Kidney epithelial cell (primary cell): Measurements from ENCODE around the gene MRPL52. TPM values are rescaled to one million over a fixed set of nuclear protein-coding genes. Genes with fewer than 3 reads are reported as not detected.
"Not testable (repeated sequence)": the region's sequence is repeated elsewhere in the genome, so short reads cannot be mapped to it uniquely, and the experiment has no call there.

Source experiments
- DNase-seq: peaks from one replicate; pipeline ENCODE4 v3.0.0-alpha.2; 2010; ENCODE audit warnings: low read depth
- H3K27me3 ChIP-seq: 2 replicates; pipeline ENCODE4 v1.6.0; 2011; ENCODE audit warnings: low read length; ENCODE audit not compliant: control insufficient read depth, insufficient read depth
- H3K36me3 ChIP-seq: 2 replicates; pipeline ENCODE4 v1.5.1; 2011; ENCODE audit warnings: low read length; ENCODE audit not compliant: control insufficient read depth, insufficient read depth
- H3K4me3 ChIP-seq: 2 replicates; pipeline ENCODE4 v1.5.1; 2011; ENCODE audit warnings: low read depth, mild to moderate bottlenecking, control low read depth, low read length
- CTCF ChIP-seq: IDR thresholded peaks from 2 replicates; pipeline ENCODE4 v1.5.1; 2011; ENCODE audit warnings: mild to moderate bottlenecking, moderate library complexity, low read length, control low read depth, inconsistent platforms; ENCODE audit not compliant: insufficient read depth, poor library complexity, severe bottlenecking
- total RNA-seq: library from RNA; depleted of rRNA; stranded (reverse); fragments of >200 nt; gene quantifications from 2 replicates; pipeline ENCODE4 v1.2.3, GENCODE V29; 2015

MRPL52 gene
- total RNA-seq, 1 donor from 2014 or later: 362 TPM

GRCh38 chr14:22852940-22853767, 23.5 kb downstream of the MRPL52 start:
- TF ChIP-seq CTCF: peak; percentile 94

GRCh38 chr14:22854296-22854695, 24.6 kb downstream of the MRPL52 start:
- not testable (repeated sequence) for H3K4me3 ChIP-seq, H3K36me3 ChIP-seq, H3K27me3 ChIP-seq, DNase-seq

More at GRCh38 chr14:22852940-22853767, 23.5 kb downstream of the MRPL52 start:
- no peak for DNase-seq
- no peaks in the 10 kb centered on the region for H3K27me3 ChIP-seq
- H3K36me3 ChIP-seq: no peaks in the 10 kb centered on the region
- peak overlapping the region; percentile 23 for H3K4me3 ChIP-seq

GRCh38 chr14:22854963-22855724, 25.5 kb downstream of the MRPL52 start:
- TF ChIP-seq CTCF: no peak
- DNase-seq: no peak
- no peaks in the 10 kb centered on the region for H3K27me3 ChIP-seq
- H3K36me3 ChIP-seq: no peaks in the 10 kb centered on the region
- no peak overlapping the region for H3K4me3 ChIP-seq

GRCh38 chr14:22856428-22856827, 26.7 kb downstream of the MRPL52 start:
- no peaks in the 10 kb centered on the region for H3K27me3 ChIP-seq
- H3K36me3 ChIP-seq: no peaks in the 10 kb centered on the region
- no peak overlapping the region for H3K4me3 ChIP-seq
- no peak for TF ChIP-seq CTCF
- no peak for DNase-seq

GRCh38 chr14:22860377-22860776, 30.7 kb downstream of the MRPL52 start:
- H3K36me3 ChIP-seq, H3K27me3 ChIP-seq, DNase-seq, H3K4me3 ChIP-seq: not testable (repeated sequence)

GRCh38 chr14:22861651-22862050, 32.0 kb downstream of the MRPL52 start:
- H3K36me3 ChIP-seq: no peaks in the 10 kb centered on the region
- no peak for DNase-seq
- no peak overlapping the region for H3K4me3 ChIP-seq
- no peaks in the 10 kb centered on the region for H3K27me3 ChIP-seq
- TF ChIP-seq CTCF: no peak

- Histone ChIP-seq H3K36me3 (no peaks in the 10 kb centered on the region), H3K27me3 (no peaks in the 10 kb centered on the region), H3K4me3 (no peak overlapping the region)
- no peak for TF ChIP-seq CTCF
- DNase-seq: no peak
Observed at GRCh38 chr14:22864979-22865378, 35.3 kb downstream of the MRPL52 start.
